ENCODE results near the gene EYA2.
A peak's percentile ranks its signal among the peaks of the same experiment; 100 is the strongest.
"Not testable (repeated sequence)": the region's sequence is repeated elsewhere in the genome, so short reads cannot be mapped to it uniquely, and the experiment has no call there.

The EYA2 gene

DNA sequence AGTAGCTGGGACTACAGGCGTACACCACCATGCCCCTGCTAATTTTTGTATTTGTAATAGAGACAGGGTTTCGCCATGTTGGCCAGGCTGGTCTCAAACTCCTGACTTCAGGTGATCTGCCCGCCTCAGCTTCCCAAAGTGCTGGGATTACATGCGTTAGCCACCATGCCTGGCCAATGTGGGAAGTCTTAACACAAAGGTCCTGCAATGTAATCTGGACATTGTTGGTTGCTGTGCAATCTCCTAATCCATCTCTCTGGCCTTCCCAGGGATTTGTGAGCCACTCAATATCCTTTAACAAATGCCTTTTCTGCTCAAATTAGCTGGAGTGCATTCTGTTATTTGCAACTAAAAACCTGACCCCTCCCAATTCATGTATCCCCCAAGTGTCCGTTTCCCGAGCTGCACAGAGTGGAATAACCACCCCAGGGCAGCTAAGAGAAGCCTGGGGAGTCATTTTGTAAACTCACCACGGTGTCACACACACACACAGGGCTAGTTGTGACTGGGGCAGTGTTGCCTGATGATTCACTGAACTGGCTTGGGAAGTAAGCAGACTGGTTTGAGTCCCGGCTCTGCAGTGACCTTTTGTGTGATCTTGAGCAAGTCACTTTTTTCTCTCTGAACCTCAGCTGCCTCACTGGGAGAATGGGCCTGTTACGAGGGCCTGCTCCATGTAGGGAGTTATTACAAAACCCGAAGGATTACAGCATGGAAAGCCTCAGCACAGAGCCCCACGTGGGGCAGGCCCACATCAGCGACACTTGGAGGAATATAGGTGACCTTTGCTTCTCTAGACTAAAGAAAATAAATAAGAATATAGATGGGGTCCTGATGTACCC is 309.6 kb downstream of the EYA2 start:
- DNase-seq (ENCODE audit: low read depth in 3 of 3) = no peak

DNA sequence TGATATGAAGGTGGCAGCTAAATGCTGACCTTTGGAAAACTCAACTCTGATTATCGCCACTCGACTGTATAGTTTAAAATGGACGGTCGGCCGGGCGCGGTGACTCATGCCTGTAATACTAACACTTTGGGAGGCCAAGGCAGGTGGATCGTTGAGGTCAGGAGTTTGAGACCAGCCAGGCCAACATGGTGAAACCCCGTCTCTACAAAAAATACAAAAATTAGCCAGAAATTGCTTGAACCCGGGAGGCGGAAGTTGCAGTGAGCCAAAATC is 310.1 kb downstream of the EYA2 start:
- DNase-seq (ENCODE audit: low read depth in 3 of 3) = not testable (repeated sequence)

DNA sequence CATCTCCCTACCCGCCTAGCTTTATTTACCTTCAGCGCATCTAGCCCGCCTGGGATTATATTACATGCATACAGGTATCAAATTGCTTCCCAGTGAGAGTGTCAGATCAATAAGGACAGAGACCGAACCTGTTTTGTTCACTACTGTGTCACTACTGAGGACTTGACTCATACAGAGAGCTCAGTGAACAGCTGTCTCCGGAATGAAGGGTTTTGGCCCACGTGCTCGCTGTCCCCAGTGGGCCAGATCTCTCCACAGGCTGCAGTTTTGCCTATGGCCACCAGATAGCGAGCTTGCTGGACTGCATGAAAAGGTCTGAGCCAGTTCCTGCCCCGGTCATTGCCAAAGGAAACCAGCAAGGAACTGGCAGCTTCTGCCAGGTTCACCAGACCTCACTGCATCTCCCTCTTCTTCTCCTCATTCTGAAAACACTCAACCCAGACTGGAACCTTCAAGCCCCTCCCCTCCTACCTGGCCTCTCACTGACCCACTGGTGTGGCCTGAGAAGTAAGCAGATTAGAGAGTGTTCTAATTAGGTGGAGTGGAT is 311.0 kb downstream of the EYA2 start:
- no peak for DNase-seq (ENCODE audit: low read depth in 3 of 3)

DNA sequence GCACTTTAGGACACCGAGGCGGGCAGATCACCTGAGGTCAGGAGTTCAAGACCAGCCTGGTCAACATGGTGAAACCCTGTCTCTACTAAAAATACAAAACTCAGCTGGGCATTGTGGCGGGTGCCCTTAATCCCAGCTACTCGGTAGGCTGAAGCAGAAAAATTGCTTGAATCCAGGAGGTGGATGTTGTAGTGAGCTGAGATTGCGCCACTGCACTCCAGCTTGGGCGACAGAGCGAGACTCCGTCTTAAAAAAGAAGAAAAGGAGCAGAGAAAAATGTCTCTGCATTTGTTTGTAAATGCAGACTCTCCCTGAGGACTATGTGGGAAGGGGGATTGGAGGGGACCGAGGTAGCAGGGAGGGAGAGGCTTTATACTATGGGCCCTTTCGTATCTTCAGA is 311.9 kb downstream of the EYA2 start:
- DNase-seq (ENCODE audit: low read depth in 3 of 3) = not testable (repeated sequence)

DNA sequence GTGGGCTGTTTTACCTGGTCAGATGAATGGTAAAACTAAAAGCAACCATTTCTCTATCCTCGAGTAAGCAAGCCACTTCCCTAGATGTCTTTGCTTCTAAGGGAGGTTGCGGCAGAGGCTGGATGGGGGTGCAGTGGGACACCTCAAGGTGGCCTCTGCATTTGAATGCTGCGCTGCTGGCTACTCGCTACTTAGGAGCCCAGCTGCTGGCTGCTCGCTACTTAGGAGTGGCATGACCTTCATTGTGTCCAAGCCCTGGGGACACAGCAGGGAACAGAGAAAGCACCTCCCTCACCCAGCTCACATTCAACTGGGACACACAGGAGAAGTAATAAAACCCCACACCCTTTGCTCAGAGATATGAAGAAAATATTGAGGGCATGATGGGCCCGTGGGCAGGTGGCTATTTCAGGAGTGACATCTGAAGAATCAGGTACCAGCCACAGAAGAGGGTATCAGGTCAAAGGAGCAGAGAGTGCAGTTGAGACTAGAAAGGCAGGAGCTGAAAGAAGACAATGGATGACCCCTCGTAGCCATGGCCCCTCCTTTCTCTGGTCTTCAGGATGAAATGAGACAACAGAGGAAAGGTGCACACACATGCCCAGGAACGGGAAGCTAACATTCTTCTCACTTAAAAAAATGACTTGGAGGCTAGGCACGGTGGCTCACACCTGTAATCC is 312.5 kb downstream of the EYA2 start:
- DNase-seq (ENCODE audit: low read depth in 3 of 3) = no peak

DNA sequence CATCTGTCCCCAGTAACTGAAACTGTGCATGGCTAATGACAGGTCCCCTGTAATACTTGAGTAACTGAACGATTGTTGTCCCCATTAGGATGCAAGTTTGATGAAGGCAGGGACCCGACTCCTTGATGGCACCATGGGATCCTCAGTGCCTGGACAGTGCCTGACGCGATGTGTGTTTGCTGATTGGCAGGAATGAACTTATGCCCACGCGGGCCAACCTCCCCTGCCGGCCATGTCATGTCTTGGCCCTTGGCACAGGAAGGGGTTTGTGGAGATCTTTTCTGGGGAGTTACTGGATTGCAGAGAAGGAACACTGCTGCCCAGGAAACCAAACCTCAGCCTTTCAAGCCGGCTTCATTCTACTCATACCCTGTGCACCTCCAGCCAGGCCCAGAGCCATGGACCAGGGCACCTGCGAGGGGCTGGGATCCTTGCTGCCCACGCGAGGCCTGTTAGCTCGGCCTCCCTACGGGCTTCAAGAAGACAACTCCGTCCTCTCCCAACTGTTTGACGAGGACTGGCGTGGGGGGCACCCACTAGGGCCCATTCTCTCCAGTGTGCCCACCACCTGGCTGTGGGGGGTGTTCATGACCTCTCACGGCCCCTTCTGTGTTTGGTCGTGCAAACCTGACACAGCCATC is 314.0 kb downstream of the EYA2 start:
- no peak for DNase-seq (ENCODE audit: low read depth in 3 of 3)

DNA sequence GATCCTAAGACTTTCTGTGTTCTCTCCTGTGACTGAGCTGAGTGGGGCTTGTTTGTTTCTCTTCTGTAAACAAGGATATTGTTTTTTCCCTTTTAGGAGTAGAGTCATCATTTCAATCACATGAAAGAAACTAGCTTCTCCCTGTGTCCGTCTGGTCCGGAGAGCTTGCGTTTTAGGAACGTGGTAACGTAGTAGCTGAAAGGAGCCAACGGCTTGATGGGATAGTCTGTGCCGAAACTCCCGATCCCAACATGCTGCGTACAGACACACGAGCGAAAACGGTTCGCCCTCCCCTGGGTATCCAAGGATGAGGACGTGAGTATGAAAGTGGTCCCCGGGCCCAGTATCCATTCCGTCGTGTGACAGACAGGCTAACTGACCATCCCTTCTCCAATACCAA is 315.3 kb downstream of the EYA2 start:
- DNase-seq (ENCODE audit: low read depth in 3 of 3) = no peak

DNA sequence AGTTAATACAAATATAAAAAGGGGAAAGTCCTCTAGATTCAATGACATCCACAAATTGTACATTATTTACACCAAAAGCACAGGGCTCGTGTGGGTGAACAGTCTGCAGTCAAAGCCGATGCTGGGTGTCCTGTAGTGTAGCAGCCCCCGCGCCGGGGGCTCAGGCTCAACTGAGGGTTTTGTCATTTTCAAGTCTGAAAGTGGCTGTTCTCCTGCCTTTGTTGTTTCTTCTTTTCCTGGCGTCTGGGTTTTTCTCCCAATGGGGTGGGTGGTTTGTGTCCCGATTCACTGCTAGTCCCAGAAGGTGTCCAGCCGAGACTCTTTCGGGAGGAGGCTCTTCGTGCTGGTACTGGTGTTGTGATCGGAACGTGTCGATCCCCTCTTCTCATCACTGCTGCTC is 315.8 kb downstream of the EYA2 start:
- DNase-seq (ENCODE audit: low read depth in 3 of 3) = no peak

DNA sequence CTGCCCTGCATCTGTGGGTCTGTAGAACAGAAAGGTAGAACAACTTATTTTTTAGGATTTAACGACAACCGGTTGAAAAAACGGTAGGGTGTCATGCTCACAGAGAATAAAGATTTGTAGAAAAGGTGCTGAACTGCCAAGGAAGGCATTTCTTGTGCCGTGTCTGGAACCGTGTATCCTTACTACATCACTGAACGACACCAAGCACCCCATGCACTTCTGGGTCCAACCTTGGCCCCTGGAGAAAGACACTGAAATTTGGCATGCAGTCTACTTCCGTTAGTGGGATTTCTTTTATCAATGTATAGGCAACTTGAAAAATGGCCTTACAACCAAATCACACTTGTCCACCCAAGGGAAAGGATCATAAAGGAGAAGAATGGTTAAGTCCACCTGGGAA is 316.4 kb downstream of the EYA2 start:
- no peak for DNase-seq (ENCODE audit: low read depth in 3 of 3)

DNA sequence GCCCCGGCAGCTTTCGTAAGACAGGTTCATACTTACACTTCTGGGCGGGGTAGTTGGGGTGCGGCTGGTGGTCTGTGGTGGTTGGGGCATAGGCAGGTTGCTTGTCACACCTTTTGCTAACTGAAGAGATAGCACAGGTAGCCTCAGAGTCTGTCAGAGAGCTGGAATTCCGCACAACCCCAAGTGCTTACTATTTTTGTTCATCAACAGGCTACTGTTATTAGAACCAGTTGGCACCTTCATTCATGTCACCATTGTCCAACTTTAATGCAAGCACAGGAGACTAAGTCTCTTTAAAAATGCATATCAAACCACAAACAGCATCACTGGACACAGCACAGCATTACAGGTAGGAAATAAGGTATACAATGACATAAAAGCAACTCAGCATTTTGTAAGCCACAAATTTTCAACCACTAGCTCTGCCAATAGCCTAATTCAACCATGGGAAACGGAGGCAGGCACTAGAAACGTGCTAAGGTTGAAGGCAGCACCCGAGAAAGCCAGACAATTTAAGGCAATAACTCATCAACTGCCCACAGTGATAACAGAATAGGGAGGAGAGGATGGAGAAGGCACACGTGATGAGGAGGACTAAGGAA is 318.1 kb downstream of the EYA2 start:
- DNase-seq (ENCODE audit: low read depth in 3 of 3) = no peak

DNA sequence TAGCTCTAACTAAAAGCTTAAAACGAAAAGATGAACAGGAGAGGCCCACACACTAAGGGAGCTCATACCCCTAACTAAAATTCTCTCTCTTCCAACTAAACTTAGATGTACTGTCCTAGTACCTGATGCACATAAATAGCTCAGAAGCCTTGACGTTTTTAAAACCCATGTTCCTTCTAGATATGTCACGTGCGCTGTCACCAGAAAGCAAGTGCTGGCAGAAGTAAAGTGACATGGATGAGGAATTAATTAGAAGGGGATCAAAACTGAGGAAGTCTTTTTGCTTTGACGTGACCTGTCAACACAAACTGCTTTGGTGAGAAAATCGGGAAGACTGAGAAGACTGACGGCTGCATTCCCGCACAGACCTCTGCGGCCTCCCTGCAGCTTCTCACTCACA is 319.3 kb downstream of the EYA2 start:
- DNase-seq (ENCODE audit: low read depth in 3 of 3) = no peak

DNA sequence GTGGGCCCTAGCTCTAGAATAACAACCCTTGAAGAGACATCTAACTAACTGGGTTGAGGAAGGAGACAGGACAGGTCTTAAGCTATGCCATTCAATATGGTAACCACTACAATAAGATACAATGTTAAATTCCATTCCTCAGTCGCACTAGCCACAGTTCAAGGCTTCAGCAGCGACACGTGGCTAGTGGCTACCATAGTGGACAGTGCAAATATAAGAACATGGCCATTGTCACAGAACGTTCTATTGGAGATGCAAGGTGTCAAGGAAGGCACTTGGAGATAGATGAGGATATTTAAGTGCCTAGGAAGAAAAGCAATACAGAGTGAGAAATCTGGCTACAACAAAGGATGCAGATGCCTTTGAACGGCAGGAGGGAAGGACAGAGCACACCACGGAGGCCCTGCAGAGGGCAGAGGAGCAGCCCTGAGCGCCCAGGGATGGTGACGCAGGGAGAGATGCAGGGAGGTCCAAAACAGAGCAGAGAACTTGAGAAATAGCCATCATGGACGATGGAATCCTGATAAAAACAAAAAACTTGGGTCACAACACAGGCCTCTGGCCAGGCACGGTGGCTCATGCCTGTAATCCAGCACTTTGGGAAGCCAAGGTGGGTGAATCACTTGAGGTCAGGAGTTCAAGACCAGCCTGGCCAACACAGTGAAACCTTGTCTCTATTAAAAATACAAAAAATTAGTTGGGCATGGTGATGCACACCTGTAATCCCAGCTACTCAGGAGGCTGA is 321.2 kb downstream of the EYA2 start:
- DNase-seq (ENCODE audit: low read depth in 3 of 3) = no peak

DNA sequence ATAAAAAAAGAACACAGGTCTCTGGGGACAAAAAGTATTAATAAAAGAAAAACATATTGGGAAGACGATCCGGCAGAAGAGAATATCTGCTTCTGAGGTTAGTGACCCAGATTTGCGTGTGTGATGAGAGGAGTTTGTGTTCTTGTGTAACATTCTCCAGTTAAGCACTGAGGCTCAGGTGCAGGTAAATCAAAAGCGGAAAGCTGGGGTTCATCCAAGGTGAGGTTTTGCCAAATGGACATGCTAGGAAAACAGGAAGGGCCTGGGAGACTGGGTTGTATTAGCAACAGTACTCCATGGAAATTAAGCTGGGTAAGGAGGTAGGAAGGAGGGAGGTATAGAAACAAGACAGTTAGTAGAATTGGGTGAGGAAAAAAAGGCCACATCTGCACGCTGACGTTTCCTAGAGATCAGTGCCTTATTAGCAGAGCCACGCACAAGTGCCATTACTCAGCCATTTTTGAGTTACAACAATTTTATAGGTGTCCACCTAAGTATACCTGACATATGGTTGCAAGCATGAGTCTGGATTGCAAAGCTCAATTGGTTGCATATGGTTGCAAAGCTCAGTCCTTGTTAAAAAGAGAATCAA is 322.3 kb downstream of the EYA2 start:
- DNase-seq (ENCODE audit: low read depth in 3 of 3) = no peak

DNA sequence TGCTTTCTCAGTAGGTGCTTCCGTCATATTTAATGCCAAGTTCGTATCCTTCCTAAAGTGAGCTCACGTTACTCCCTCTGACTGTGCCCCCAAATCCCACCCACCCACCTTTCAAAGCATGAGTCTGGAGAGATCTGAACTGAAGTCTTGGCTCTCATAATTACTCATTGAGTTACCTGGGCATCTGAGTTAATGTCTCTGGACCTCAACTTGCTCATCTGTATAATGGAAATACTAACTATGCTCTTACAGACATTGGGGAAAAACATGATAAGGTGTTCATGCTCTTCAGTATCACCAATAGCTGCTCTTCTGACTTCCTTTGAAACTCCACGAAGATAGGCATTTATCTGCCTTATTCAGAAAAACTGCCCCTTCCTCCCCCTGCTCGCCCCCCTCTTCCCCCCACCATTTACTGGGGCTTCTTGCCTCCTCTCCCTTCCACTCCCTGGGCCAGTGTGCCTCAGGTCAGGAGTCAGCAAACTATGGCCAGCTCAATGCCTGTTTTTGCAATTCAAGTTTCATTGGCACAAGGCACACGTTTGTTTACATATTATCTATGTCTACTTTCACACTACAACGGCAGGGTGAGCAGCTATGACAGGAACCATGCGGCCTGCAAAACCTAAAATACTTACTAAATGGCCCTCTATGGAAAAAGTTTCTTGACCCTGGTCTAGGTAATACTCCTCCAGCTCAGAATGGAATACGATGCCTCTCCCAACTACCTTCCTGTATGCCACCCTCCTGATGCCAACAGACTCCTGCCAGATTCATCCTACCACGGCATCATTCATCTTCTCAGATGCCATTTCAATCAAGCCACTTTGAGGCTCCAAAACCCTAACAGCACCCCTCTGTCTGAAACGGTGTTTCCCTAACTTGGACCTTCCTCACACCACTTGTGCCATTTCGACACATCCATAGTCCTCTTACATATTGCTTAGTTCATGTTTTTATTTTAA is 323.1 kb downstream of the EYA2 start:
- no peak for DNase-seq (ENCODE audit: low read depth in 3 of 3)

DNA sequence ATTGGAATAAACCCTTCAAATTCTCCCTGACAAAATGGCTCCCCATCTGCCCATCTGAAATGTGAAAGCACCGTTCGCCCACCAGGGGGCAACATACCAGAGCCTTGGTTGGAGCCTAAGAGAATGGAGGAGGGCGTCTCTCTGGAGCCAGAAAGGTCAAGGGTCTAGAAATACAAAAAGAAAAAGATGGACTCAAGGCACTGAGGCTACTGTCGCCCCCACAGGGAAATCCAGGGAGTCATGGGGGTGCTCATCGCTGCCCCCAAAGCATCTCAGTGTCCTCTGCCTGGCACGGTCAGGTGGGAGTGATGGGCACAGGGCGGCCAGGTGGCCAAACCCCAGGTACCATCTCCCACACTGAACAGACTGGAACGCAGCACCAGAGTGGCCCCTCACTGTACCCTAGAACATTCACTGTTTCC is 325.5 kb downstream of the EYA2 start:
- DNase-seq (ENCODE audit: low read depth in 3 of 3) = peak; percentile 14 to 31 (median 15)

DNA sequence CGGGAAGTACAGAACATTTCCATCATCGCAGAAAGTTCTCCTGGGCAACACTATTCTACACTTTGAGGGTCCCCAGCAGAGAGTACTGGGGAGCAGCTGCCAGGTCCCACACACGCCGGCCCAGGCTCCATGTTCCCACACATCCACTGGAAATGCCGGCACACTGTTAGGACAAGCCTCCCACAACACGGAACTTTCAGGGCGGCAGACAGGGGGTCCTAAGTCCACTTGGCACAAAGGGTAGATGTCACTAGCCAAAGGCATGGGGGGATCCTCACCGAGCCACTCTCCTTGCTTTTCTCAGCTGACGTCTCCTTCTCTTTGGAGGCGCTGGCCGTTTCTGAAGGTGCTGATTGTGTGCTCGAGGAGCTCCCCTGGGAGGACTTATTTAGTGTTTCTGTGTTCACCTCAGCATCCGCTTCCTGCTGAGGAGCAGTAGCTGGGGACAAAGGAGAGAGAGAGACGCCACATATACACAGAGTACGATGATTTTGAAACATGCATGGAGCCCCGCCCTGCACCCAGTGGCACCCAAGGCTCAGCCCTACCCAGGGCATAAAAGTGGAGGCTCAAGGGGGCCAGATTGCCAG is 326.5 kb downstream of the EYA2 start:
- DNase-seq (ENCODE audit: low read depth in 3 of 3) = no peak

DNA sequence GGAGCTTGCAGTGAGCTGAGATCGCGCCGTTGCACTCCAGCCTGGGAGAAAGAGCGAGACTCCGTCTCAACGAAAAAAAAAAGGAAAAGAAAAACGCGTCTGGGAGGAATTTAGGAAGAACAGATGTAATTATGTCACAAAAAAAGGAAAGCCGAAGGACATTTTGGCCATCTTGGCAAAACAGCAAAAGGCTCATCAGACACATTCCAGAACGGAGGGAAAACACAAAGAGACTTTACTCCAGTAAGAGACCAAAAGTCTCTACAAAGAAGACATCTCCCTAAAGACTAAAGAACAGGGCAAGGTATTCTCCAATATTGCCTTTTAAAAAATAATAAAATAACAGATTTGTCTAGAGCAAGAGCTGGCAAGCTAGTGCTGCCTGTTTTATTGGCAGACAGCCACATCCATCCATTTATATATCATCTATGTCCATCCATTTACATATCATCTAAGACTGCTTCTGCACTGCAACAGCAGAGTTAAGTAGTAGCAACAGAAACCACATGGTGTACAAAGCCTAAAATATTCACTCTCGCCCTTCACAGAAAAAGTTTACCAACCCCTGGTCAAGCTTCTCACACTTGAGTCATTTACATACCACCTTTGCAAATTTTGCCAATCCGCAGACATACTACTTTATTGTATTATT is 328.0 kb downstream of the EYA2 start:
- DNase-seq (ENCODE audit: low read depth in 3 of 3) = no peak

DNA sequence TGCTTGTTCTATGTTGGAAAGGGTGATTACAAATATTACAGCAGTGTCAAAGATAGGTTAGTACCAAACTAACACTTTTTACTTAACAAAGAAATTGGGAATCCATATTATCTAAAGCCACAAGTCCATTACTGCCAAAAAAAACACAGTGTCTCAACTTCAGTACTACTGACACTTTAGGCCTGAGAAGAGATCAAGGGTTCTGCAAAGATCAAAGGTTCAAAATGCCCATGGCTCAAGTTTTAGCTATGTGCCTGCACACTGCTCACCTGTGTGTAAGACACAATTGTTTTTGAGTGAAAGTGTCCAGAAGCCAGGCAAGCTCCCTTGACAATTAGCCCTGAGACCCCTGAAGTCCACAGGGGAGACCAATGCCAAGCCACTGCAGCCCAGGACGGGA is 329.3 kb downstream of the EYA2 start:
- no peak for DNase-seq (ENCODE audit: low read depth in 3 of 3)

DNA sequence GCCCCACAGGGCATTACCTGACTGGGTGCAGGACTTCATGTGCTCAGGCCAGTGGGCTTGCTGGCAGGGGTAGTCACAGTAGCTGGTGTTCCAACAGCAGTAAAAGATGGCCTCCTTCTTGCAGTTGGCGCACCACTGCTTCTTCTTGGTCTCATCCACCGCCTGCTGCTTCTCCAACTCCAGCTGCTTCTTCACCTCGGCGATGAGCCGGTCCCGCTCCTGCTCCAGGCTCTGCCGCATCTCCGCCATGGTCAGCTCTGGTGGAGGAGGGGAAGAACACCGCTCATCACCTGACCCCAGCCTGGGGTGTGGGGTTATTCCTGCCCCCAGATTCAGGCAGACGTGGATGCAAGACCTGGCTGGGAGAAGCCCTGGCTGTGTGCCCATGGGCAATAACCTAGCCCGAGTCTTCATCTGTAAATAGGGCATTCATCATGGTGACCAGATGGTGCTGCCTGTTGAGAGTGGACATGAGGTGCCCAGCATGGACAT is 329.7 kb downstream of the EYA2 start:
- no peak for DNase-seq (ENCODE audit: low read depth in 3 of 3)
